Subcutaneous adipose tissue (tissue), 4 donors: ENCODE results near the gene SCYL2. TPM values are rescaled to one million over a fixed set of nuclear protein-coding genes. Genes with fewer than 3 reads are reported as not detected.

Source experiments
- small RNA-seq: library from RNA; depleted of rRNA; stranded (forward); fragments of <200 nt; gene quantifications from one replicate; pipeline ENCODE3, GENCODE V24; 2016
- total RNA-seq, 4 donors: library from RNA; depleted of rRNA; stranded (reverse); fragments of >200 nt; gene quantifications; one replicate each; pipeline ENCODE4 v1.1.0, GENCODE V29; 2016

The SCYL2 gene
- total RNA-seq, 4 donors from 2014 or later, result 37.3 to 76.0 (median 41.1) TPM

Small RNA genes lying within 50 kb of the gene (small RNA-seq; reads per million reads assigned to genes)
- gene RF00019, result 0.49 reads per million

Other genes with a start within 250 kb of the SCYL2 start
- gene BLTP3B, start 124.3 kb upstream of the SCYL2 start, total RNA-seq, result 10 to 100 TPM; 20.2 to 51.5 (median 46.2) TPM
- gene ACTR6, start 66.4 kb upstream of the SCYL2 start, total RNA-seq, result 10 to 100 TPM; 14.3 to 43.4 (median 19.9) TPM
- gene DEPDC4, start 98 bp upstream of the SCYL2 start, total RNA-seq, result 1 to 10 TPM in 2 of 4 donors, not detected in 2; 2.0 to 2.4 TPM
- under 1 TPM in 1 of 4 donors, not detected in 3; 0.17 TPM for gene SLC17A8, start 89.9 kb downstream of the SCYL2 start, total RNA-seq
- not detected for gene NR1H4, start 206.7 kb downstream of the SCYL2 start, total RNA-seq